ENCODE data around the gene C10orf71.

Gene C10orf71

DNA sequence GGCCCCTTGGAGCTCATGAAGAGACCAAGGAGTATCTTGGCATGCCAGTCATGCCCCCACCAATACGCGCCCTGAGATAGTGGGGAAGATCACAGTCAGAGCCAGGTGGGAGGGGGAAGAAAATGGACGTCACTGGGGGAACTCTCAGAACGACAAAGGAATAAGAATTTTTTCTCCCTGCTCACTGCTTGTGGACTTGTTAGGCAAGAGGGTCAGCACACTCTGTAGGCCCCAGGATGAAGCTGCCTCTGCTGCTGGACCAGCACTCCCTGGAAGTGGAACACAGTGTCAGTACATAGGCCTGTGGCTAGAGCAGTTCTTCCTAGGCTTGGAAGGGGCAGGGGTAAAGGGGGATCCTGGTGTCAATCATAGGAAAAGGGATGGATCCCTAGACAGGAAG is 50.4 kb downstream of the C10orf71 start:
- no peak for TF ChIP-seq CTCF (conservative IDR thresholded peaks at IDR 0.05)
- no peak overlapping the region for H3K27ac ChIP-seq

GRCh38 chr10:49350138-49350537 is 51.2 kb downstream of the C10orf71 start:
- H3K27ac ChIP-seq = no peak overlapping the region
- no peak for TF ChIP-seq CTCF (conservative IDR thresholded peaks at IDR 0.05)

- H3K27ac ChIP-seq = peak overlapping the region; percentile 59
- TF ChIP-seq CTCF (conservative IDR thresholded peaks at IDR 0.05) = no peak
These were observed 52.0 kb downstream of the C10orf71 start for GRCh38 chr10:49350846-49351532.

- TF ChIP-seq CTCF (conservative IDR thresholded peaks at IDR 0.05) = no peak
- peak overlapping the region; percentile 59 for H3K27ac ChIP-seq
These were observed 52.7 kb downstream of the C10orf71 start for GRCh38 chr10:49351669-49352068.

DNA sequence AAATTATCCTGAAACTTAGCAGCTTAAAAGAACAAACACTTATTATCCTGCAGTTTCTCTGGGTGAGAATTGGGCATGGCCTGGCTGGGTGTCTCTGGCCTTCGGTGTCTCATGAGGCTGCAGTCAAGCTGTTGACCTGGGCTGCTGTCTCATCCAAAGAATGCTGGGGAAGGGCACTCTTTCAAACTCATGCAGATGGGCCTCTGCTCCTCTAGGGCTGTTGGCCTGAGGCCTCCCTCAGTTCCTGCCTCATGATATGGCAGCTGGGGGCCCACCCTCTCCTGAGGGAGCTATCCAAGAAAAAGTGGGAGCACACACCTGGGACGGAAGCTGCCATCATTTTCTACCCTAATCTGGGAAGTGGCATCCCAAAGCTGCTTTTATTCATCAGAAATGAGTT is 53.4 kb downstream of the C10orf71 start:
- H3K27ac ChIP-seq = peak overlapping the region; percentile 59
- TF ChIP-seq CTCF (conservative IDR thresholded peaks at IDR 0.05) = no peak

GRCh38 chr10:49353026-49353894 is 54.3 kb downstream of the C10orf71 start:
- no peak overlapping the region for H3K27ac ChIP-seq
- TF ChIP-seq CTCF (conservative IDR thresholded peaks at IDR 0.05) = no peak

- no peak for TF ChIP-seq CTCF (conservative IDR thresholded peaks at IDR 0.05)
These were observed 55.1 kb downstream of the C10orf71 start for GRCh38 chr10:49353895-49354566.

More at GRCh38 chr10:49353895-49354566, 55.1 kb downstream of the C10orf71 start:
- H3K27ac ChIP-seq = no peak overlapping the region
